VCaP (cell line): ENCODE measurements around the gene C19orf25.

Source experiments
- H3K27ac ChIP-seq: fragments of 450-650 bp; 2 replicates; pipeline ENCODE4 v1.5.1; 2017
- CTCF ChIP-seq: fragments of 450-650 bp; conservative IDR thresholded peaks from 2 replicates; pipeline ENCODE4 v1.5.1; 2017; ENCODE audit warnings: mild to moderate bottlenecking, moderate library complexity

C19orf25 gene

GRCh38 chr19:1471515-1472160 is 7.4 kb downstream of the C19orf25 start:
- no peak for TF ChIP-seq CTCF
- H3K27ac ChIP-seq: no peak overlapping the region

DNA sequence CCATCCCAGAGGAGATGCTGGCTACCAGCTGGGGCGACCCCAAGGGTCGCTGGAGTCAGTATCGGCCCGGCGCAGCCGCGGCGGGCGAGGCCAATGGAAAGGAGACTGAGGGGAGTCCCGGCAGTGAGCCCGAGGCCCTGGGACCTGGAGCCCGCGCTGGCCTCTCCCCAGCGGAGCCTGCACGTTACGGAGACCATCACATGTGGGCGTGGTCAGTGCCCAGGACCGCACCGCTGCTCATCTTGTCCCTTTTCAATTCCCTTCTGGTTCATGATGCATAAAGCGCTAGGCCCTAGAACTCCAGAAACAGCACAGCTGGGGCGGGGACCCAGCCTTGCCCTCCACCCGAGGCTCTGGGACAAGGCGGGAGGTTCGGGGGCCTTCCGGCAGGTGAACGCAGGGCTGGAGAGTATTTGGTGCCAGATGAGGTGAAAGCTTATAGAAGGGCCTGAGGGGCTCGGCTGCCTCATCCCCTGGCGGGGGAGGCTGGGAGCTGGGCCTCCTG is 8.0 kb downstream of the C19orf25 start:
- no peak for TF ChIP-seq CTCF
- peak overlapping the region; percentile 49; the same call in 1 of the 2 replicates for H3K27ac ChIP-seq

DNA sequence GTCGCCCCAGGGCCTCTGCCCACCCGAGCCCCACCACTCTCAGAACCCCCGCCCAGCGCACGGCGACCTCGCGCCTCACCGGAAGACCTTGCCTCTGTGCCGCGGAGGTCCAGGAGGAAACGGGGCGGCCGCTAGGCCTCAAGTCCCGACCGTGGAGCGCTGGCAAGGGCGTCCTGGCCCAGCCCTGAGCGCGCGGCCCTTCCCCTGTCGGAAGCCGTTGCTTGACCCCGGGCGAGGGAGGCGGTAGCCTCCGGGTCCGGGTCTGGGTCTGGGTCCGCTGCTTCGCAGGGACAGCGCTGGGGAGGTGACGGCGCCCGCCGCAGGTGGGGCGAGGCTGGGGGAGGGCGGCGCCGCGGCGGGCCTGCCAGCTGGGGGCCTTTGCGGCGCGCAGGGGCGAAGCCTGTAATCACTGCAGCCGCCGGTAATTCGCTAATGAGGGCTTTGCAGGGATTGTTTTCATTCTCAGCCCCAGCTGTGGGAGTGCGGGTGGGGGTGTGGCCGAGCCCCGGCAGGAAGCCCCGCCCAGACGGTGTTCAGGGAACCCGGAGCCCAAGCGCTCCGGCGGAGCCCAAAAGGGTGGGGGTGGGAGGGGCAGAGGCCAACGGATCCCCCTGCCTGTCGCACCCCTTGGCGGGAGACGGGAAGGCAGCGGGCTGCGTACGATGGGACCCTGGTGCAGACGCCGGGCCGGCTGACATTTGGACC is 8.6 kb downstream of the C19orf25 start:
- TF ChIP-seq CTCF: no peak
- peak overlapping the region; percentile 49; the same call in 1 of the 2 replicates for H3K27ac ChIP-seq

- H3K27ac ChIP-seq: peak overlapping the region; percentile 49; the same call in 1 of the 2 replicates
- TF ChIP-seq CTCF: no peak
Measured at GRCh38 chr19:1470055-1470304, 9.0 kb downstream of the C19orf25 start.

DNA sequence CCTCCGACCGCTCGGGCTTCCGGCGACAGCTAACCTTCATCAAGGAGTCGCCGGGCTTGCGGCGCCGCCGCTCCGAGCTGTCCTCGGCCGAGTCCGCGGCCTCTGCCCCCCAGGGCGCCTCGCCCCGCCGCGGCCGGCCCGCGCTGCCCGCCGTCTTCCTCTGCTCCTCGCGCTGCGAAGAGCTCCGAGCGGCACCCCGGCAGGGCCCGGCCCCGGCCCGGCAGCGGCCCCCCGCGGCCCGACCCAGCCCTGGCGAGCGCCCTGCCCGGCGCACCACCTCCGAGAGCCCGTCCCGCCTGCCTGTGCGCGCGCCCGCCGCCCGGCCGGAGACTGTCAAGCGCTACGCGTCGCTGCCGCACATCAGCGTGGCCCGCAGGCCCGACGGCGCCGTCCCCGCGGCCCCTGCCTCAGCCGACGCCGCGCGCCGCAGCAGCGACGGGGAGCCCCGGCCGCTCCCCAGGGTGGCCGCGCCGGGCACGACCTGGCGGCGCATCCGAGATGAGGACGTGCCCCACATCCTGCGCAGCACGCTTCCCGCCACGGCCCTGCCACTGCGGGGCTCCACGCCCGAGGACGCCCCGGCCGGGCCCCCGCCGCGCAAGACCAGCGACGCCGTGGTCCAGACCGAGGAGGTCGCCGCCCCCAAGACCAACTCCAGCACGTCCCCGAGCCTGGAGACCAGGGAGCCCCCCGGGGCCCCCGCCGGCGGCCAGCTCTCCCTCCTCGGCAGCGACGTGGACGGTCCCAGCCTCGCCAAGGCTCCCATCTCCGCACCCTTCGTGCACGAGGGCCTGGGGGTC is 9.6 kb downstream of the C19orf25 start:
- 0 out of 2 replicates have a peak, but pooled peaks have one; percentile 17 for TF ChIP-seq CTCF
- peak overlapping the region; percentile 49; the same call in 1 of the 2 replicates for H3K27ac ChIP-seq

- H3K27ac ChIP-seq: peak overlapping the region; percentile 49; the same call in 1 of the 2 replicates
- peak; percentile 33 for TF ChIP-seq CTCF
Measured at GRCh38 chr19:1468821-1469254, 10.2 kb downstream of the C19orf25 start.

DNA sequence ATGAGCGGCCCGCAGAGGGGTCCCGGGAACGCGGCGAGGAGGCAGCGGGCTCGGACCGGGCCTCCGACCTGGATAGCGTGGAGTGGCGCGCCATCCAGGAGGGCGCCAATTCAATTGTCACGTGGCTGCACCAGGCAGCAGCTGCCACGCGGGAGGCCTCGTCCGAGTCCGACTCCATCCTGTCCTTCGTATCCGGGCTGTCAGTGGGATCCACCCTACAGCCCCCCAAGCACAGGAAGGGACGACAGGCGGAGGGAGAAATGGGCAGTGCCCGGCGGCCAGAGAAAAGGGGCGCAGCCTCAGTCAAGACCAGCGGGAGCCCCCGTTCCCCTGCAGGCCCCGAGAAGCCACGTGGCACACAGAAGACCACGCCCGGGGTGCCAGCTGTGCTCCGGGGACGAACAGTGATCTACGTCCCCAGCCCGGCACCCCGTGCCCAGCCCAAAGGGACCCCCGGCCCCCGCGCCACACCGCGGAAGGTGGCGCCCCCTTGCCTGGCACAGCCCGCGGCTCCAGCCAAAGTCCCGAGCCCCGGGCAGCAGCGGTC is 10.7 kb downstream of the C19orf25 start:
- no peak for TF ChIP-seq CTCF
- H3K27ac ChIP-seq: no peak overlapping the region
